Vagina (tissue), 2 donors: ENCODE data around the gene C12orf56. TPM values are rescaled to one million over a fixed set of nuclear protein-coding genes. Genes with fewer than 3 reads are reported as not detected.
A peak's percentile ranks its signal among the peaks of the same experiment; 100 is the strongest.

Source experiments
- DNase-seq, 2 donors: peaks; one replicate each; pipeline ENCODE4 v3.0.0-alpha.2; 2017; ENCODE audit errors: extremely low spot score in 2 of 2
- H3K27ac ChIP-seq: fragments of 200-600 bp; sonication (generic); one replicate; pipeline ENCODE4 v1.5.1; 2019
- H3K27me3 ChIP-seq: fragments of 200-600 bp; sonication (generic); one replicate; pipeline ENCODE4 v1.5.1; 2019
- H3K36me3 ChIP-seq, 2 donors: fragments of 200-600 bp; sonication (generic); one replicate each; pipeline ENCODE4 v1.5.1; 2017 to 2019
- H3K4me1 ChIP-seq: fragments of 200-600 bp; sonication (generic); one replicate; pipeline ENCODE4 v1.5.1; 2019
- H3K4me3 ChIP-seq, 2 donors: fragments of 200-600 bp; sonication (generic); 1 replicate in 1 of 2; 2 replicates in 1 of 2; pipeline ENCODE4 v1.5.1; 2016 to 2019
- H3K9me3 ChIP-seq: fragments of 200-600 bp; sonication (generic); one replicate; pipeline ENCODE4 v1.5.1; 2019
- CTCF ChIP-seq, 3 experiments: fragments of 450-650 bp in 2 of 3; fragments of 200-600 bp in 1 of 3; sonication (generic) in 1 of 3; IDR thresholded peaks; one replicate each; pipeline ENCODE4 v1.5.1; 2017 to 2019; ENCODE audit warnings: antibody characterized with exemption in 3 of 3, mild to moderate bottlenecking in 2 of 3, moderate library complexity in 2 of 3
- POLR2A ChIP-seq, 2 donors: fragments of 450-650 bp; IDR thresholded peaks; one replicate each; pipeline ENCODE4 v1.6.1; 2017; ENCODE audit warnings: antibody characterized with exemption in 2 of 2, mild to moderate bottlenecking in 2 of 2, moderate library complexity in 2 of 2
- POLR2AphosphoS5 ChIP-seq, 2 donors: sonication (generic); formaldehyde crosslinking; IDR thresholded peaks; one replicate each; pipeline ENCODE4 v1.9.0; 2017; ENCODE audit warnings: antibody characterized with exemption in 2 of 2, mild to moderate bottlenecking in 2 of 2, low read depth in 1 of 2; ENCODE audit not compliant: insufficient read depth in 1 of 2
- intact Hi-C: fragments of 100-400 bp; cut with DNase I; formaldehyde crosslinking; loops from one replicate; pipeline ENCODE4 v1.15.1; 2023
- total RNA-seq: library from RNA; depleted of rRNA; stranded (reverse); fragments of >200 nt; gene quantifications from one replicate; pipeline ENCODE4 v1.2.3, GENCODE V29; 2016

The C12orf56 gene
- total RNA-seq, 1 donor from 2014 or later: 7.4 TPM

- peak in 1 of 2 donors; percentile 95 for DNase-seq
- H3K27me3 ChIP-seq: no peaks in the 10 kb centered on the region
- intact Hi-C loops: loop anchor here (10.0 kb wide), 1 partner anchor 569 kb away; no protein-coding TSS in a partner anchor
- H3K27ac ChIP-seq: peak within 1 kb of the TSS; percentile 92
- H3K4me3 ChIP-seq: peak within 1 kb of the TSS; percentile 75 to 98
- no peaks in the 10 kb centered on the region for H3K9me3 ChIP-seq
- peaks cover 11% of the 10 kb centered on the region for H3K4me1 ChIP-seq
- H3K36me3 ChIP-seq: no peaks in the 10 kb centered on the region
- TF ChIP-seq CTCF (IDR thresholded peaks at IDR 0.05): no peak
- no peak for TF ChIP-seq POLR2A (IDR thresholded peaks at IDR 0.05)
- TF ChIP-seq POLR2AphosphoS5 (IDR thresholded peaks at IDR 0.05; ENCODE audit: insufficient read depth in 1 of 2, low read depth in 1 of 2): peak; percentile 67 to 75
These were observed 13.3 kb upstream of the C12orf56 start, which contains the start of gene XPOT for GRCh38 chr12:64403707-64404469. Gene XPOT, plus strand, starts transcription at chr12:64404392. Its CDS starts 5,644 bp downstream, at chr12:64410036.

- no peak for TF ChIP-seq POLR2A (IDR thresholded peaks at IDR 0.05)
- no peak for TF ChIP-seq CTCF (IDR thresholded peaks at IDR 0.05)
- TF ChIP-seq POLR2AphosphoS5 (IDR thresholded peaks at IDR 0.05; ENCODE audit: insufficient read depth in 1 of 2, low read depth in 1 of 2): no peak
- no peaks in the 10 kb centered on the region for H3K9me3 ChIP-seq
- peaks cover 11% of the 10 kb centered on the region for H3K4me1 ChIP-seq
- intact Hi-C loops: loop anchor here (10.0 kb wide), 1 partner anchor 567 kb away; no protein-coding TSS in a partner anchor
- H3K36me3 ChIP-seq: no peaks in the 10 kb centered on the region
- peak in 1 of 2 donors; percentile 34 for DNase-seq
- H3K4me3 ChIP-seq: no peak overlapping the region
- H3K27me3 ChIP-seq: no peaks in the 10 kb centered on the region
- H3K27ac ChIP-seq: no peak overlapping the region
These were observed 11.6 kb upstream of the C12orf56 start for GRCh38 chr12:64402181-64402580.

- no peaks in the 10 kb centered on the region for H3K9me3 ChIP-seq
- peaks cover under 1% of the 10 kb centered on the region for H3K4me1 ChIP-seq
- no peak overlapping the region for H3K4me3 ChIP-seq
- H3K27me3 ChIP-seq: no peaks in the 10 kb centered on the region
- intact Hi-C loops: loop anchor here (10.0 kb wide), 1 partner anchor 565 kb away; no protein-coding TSS in a partner anchor
- no peak for TF ChIP-seq POLR2AphosphoS5 (IDR thresholded peaks at IDR 0.05; ENCODE audit: insufficient read depth in 1 of 2, low read depth in 1 of 2)
- TF ChIP-seq POLR2A (IDR thresholded peaks at IDR 0.05): no peak
- no peak for TF ChIP-seq CTCF (IDR thresholded peaks at IDR 0.05)
- H3K27ac ChIP-seq: no peak overlapping the region
- no peak for DNase-seq
- no peaks in the 10 kb centered on the region for H3K36me3 ChIP-seq
These were observed 9.5 kb upstream of the C12orf56 start for GRCh38 chr12:64400041-64400440.

- Histone ChIP-seq H3K9me3 (no peaks in the 10 kb centered on the region), H3K4me1 (peaks cover under 1% of the 10 kb centered on the region), H3K27ac (no peak overlapping the region), H3K4me3 (no peak overlapping the region), H3K27me3 (no peaks in the 10 kb centered on the region), H3K36me3 (no peaks in the 10 kb centered on the region)
- intact Hi-C loops: no loop called here
- DNase-seq: no peak
- TF ChIP-seq CTCF (IDR thresholded peaks at IDR 0.05) (no peak), POLR2A (IDR thresholded peaks at IDR 0.05) (no peak), POLR2AphosphoS5 (IDR thresholded peaks at IDR 0.05; ENCODE audit: insufficient read depth in 1 of 2, low read depth in 1 of 2) (peak in 1 of 2 donors; percentile 78)
These were observed 5.2 kb upstream of the C12orf56 start for GRCh38 chr12:64395739-64396138.

- intact Hi-C loops: no loop called here
- H3K27me3 ChIP-seq: no peaks in the 10 kb centered on the region
- H3K4me1 ChIP-seq: peaks cover 18% of the 10 kb centered on the region
- no peak overlapping the region for H3K4me3 ChIP-seq
- no peak for DNase-seq
- H3K36me3 ChIP-seq: no peaks in the 10 kb centered on the region
- TF ChIP-seq CTCF (IDR thresholded peaks at IDR 0.05) (no peak), POLR2AphosphoS5 (IDR thresholded peaks at IDR 0.05; ENCODE audit: insufficient read depth in 1 of 2, low read depth in 1 of 2) (no peak), POLR2A (IDR thresholded peaks at IDR 0.05) (no peak)
- no peak overlapping the region for H3K27ac ChIP-seq
- no peaks in the 10 kb centered on the region for H3K9me3 ChIP-seq
These were observed 1.7 kb upstream of the C12orf56 start for GRCh38 chr12:64392221-64392620.
